Measurements from ENCODE around the gene ALG12.

ALG12 gene

GRCh38 chr22:49881856-49882255 lies 36.4 kb downstream of the ALG12 start:
- no peak for DNase-seq (ENCODE audit: low read depth)
- no peak overlapping the region for H3K4me3 ChIP-seq (ENCODE audit: low read depth, low read length)

GRCh38 chr22:49880281-49880680 lies 38.0 kb downstream of the ALG12 start:
- no peak overlapping the region for H3K4me3 ChIP-seq (ENCODE audit: low read depth, low read length)
- DNase-seq (ENCODE audit: low read depth) = no peak

- H3K4me3 ChIP-seq (ENCODE audit: low read depth, low read length) = no peak overlapping the region
- no peak for DNase-seq (ENCODE audit: low read depth)
These were observed 38.4 kb downstream of the ALG12 start for GRCh38 chr22:49879871-49880270.

- no peak overlapping the region for H3K4me3 ChIP-seq (ENCODE audit: low read depth, low read length)
- no peak for DNase-seq (ENCODE audit: low read depth)
These were observed 40.0 kb downstream of the ALG12 start for GRCh38 chr22:49878206-49878605.

GRCh38 chr22:49877642-49878041 lies 40.6 kb downstream of the ALG12 start:
- DNase-seq (ENCODE audit: low read depth) = no peak
- H3K4me3 ChIP-seq (ENCODE audit: low read depth, low read length) = no peak overlapping the region

GRCh38 chr22:49873228-49873940 lies 44.9 kb downstream of the ALG12 start:
- no peak overlapping the region for H3K4me3 ChIP-seq (ENCODE audit: low read depth, low read length)
- DNase-seq (ENCODE audit: low read depth) = no peak

GRCh38 chr22:49872347-49872746 lies 45.9 kb downstream of the ALG12 start:
- no peak for DNase-seq (ENCODE audit: low read depth)
- no peak overlapping the region for H3K4me3 ChIP-seq (ENCODE audit: low read depth, low read length)

GRCh38 chr22:49871482-49871881 lies 46.8 kb downstream of the ALG12 start:
- no peak overlapping the region for H3K4me3 ChIP-seq (ENCODE audit: low read depth, low read length)
- no peak for DNase-seq (ENCODE audit: low read depth)

GRCh38 chr22:49869845-49870712 lies 48.2 kb downstream of the ALG12 start:
- DNase-seq (ENCODE audit: low read depth) = no peak
- H3K4me3 ChIP-seq (ENCODE audit: low read depth, low read length) = no peak overlapping the region

- no peak overlapping the region for H3K4me3 ChIP-seq (ENCODE audit: low read depth, low read length)
- DNase-seq (ENCODE audit: low read depth) = no peak
These were observed 49.0 kb downstream of the ALG12 start for GRCh38 chr22:49869086-49869830.

GRCh38 chr22:49867303-49868265 lies 50.7 kb downstream of the ALG12 start:
- no peak for DNase-seq (ENCODE audit: low read depth)
- H3K4me3 ChIP-seq (ENCODE audit: low read depth, low read length) = no peak overlapping the region

GRCh38 chr22:49866646-49867045 lies 51.6 kb downstream of the ALG12 start:
- no peak overlapping the region for H3K4me3 ChIP-seq (ENCODE audit: low read depth, low read length)
- no peak for DNase-seq (ENCODE audit: low read depth)

GRCh38 chr22:49866134-49866533 lies 52.1 kb downstream of the ALG12 start:
- no peak for DNase-seq (ENCODE audit: low read depth)
- H3K4me3 ChIP-seq (ENCODE audit: low read depth, low read length) = no peak overlapping the region

- H3K4me3 ChIP-seq (ENCODE audit: low read depth, low read length) = no peak overlapping the region
- no peak for DNase-seq (ENCODE audit: low read depth)
These were observed 53.1 kb downstream of the ALG12 start for GRCh38 chr22:49865156-49865555.

GRCh38 chr22:49863931-49864330 lies 54.3 kb downstream of the ALG12 start:
- no peak overlapping the region for H3K4me3 ChIP-seq (ENCODE audit: low read depth, low read length)
- no peak for DNase-seq (ENCODE audit: low read depth)

- no peak overlapping the region for H3K4me3 ChIP-seq (ENCODE audit: low read depth, low read length)
- no peak for DNase-seq (ENCODE audit: low read depth)
These were observed 55.8 kb downstream of the ALG12 start for GRCh38 chr22:49862496-49862776.

- H3K4me3 ChIP-seq (ENCODE audit: low read depth, low read length) = no peak overlapping the region
- DNase-seq (ENCODE audit: low read depth) = no peak
These were observed 56.4 kb downstream of the ALG12 start for GRCh38 chr22:49861642-49862495.

- DNase-seq (ENCODE audit: low read depth) = no peak
- H3K4me3 ChIP-seq (ENCODE audit: low read depth, low read length) = no peak overlapping the region
These were observed 59.4 kb downstream of the ALG12 start for GRCh38 chr22:49858827-49859226.

Measured in skeletal muscle cell (primary cell).